ENCODE data around the gene TJP1. TPM values are rescaled to one million over a fixed set of nuclear protein-coding genes. Genes with fewer than 3 reads are reported as not detected.

TJP1 gene
- total and polyA plus RNA-seq, 2 experiments from 2014 or later: 39.2 to 51.2 TPM

- no peaks in the 10 kb centered on the region for H3K9me2 ChIP-seq (ENCODE audit: insufficient read depth)
- H3K27me3 ChIP-seq (replicated peaks; ENCODE audit: insufficient read depth): no peaks in the 10 kb centered on the region
- WGBS, 2 experiments (ENCODE audit: low coverage in 1 of 2, low lambda C conversion rate in 2 of 2, missing lambda C conversion rate in 2 of 2): 40 to 44% methylated on average over 2 of the region's 2 CpGs
- no peak overlapping the region for H3K4me3 ChIP-seq
- DNase-seq: peak; percentile 76
- H3K27ac ChIP-seq: peak overlapping the region; percentile 22
- H3K9ac ChIP-seq: no peak overlapping the region
- no peaks in the 10 kb centered on the region for H3K9me3 ChIP-seq (ENCODE audit: low read depth)
- H3K36me3 ChIP-seq (ENCODE audit: low read depth): no peaks in the 10 kb centered on the region
- H3F3A ChIP-seq (ENCODE audit: insufficient read depth): peaks cover 35% of the 10 kb centered on the region
- H3K4me1 ChIP-seq (ENCODE audit: insufficient read depth): peaks cover 37% of the 10 kb centered on the region
- peaks cover 50% of the 10 kb centered on the region for H4K20me1 ChIP-seq (ENCODE audit: insufficient read depth)
- H3K4me2 ChIP-seq (ENCODE audit: unreplicated experiment): peak overlapping the region; percentile 42
- no peak overlapping the region for H2AFZ ChIP-seq
- in situ Hi-C loops (cut with MboI): no loop called here
- peaks cover 98% of the 10 kb centered on the region for H3K79me2 ChIP-seq (ENCODE audit: insufficient read depth)
- TF ChIP-seq EZH2phosphoT487 (IDR thresholded peaks at IDR 0.05; ENCODE audit: insufficient read depth, low read depth): no peak
Observed at GRCh38 chr15:29812384-29812694, 9.9 kb downstream of the TJP1 start.

- Histone ChIP-seq H3K27ac (peak overlapping the region; percentile 22), H3K4me2 (ENCODE audit: unreplicated experiment) (peak overlapping the region; percentile 42), H3K9me2 (ENCODE audit: insufficient read depth) (no peaks in the 10 kb centered on the region), H3F3A (ENCODE audit: insufficient read depth) (peaks cover 35% of the 10 kb centered on the region), H3K36me3 (ENCODE audit: low read depth) (no peaks in the 10 kb centered on the region), H3K4me1 (ENCODE audit: insufficient read depth) (peaks cover 37% of the 10 kb centered on the region), H2AFZ (no peak overlapping the region), H3K9ac (no peak overlapping the region), H3K27me3 (replicated peaks; ENCODE audit: insufficient read depth) (no peaks in the 10 kb centered on the region), H3K4me3 (no peak overlapping the region), H4K20me1 (ENCODE audit: insufficient read depth) (peaks cover 55% of the 10 kb centered on the region), H3K79me2 (ENCODE audit: insufficient read depth) (peaks cover 98% of the 10 kb centered on the region), H3K9me3 (ENCODE audit: low read depth) (no peaks in the 10 kb centered on the region)
- TF ChIP-seq EZH2phosphoT487 (IDR thresholded peaks at IDR 0.05; ENCODE audit: insufficient read depth, low read depth): no peak
- TF ChIP-seq EZH2 (IDR thresholded peaks at IDR 0.05; ENCODE audit: insufficient read depth, poor library complexity, severe bottlenecking): no peak
- 71 to 81% methylated on average over 2 of the region's 2 CpGs for WGBS, 2 experiments (ENCODE audit: low coverage in 1 of 2, low lambda C conversion rate in 2 of 2, missing lambda C conversion rate in 2 of 2)
- DNase-seq: no peak
- in situ Hi-C loops (cut with MboI): no loop called here
Observed at GRCh38 chr15:29811691-29812383, 10.4 kb downstream of the TJP1 start.

DNA sequence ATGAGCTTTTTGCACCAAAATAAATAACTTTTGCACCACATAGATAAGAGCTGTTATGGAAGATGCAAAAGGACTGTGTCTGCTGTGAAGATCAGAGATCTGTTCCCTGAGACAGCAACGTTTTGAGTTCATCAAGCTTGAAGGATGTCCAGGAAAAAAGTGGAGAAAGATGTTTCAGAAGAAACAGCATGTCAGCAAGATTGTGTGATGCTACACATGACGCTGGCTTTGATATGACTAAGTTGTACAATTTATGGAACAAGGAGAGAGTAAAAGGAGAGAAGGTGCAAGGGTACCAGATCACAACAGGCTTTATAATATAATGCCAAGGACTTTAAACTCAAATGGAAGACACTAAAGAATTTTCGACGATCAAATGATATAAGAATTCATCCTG lies 16.6 kb downstream of the TJP1 start:
- 49 to 55% methylated on average over 4 of the region's 4 CpGs for WGBS, 2 experiments (ENCODE audit: low coverage in 1 of 2, low lambda C conversion rate in 2 of 2, missing lambda C conversion rate in 2 of 2)
- H3K4me3 ChIP-seq: no peak overlapping the region
- no peaks in the 10 kb centered on the region for H3K9me3 ChIP-seq (ENCODE audit: low read depth)
- peaks cover 58% of the 10 kb centered on the region for H4K20me1 ChIP-seq (ENCODE audit: insufficient read depth)
- H3K36me3 ChIP-seq (ENCODE audit: low read depth): no peaks in the 10 kb centered on the region
- H3K79me2 ChIP-seq (ENCODE audit: insufficient read depth): peaks cover 100% of the 10 kb centered on the region
- H3K9ac ChIP-seq: no peak overlapping the region
- H3K4me2 ChIP-seq (ENCODE audit: unreplicated experiment): no peak overlapping the region
- no peak overlapping the region for H3K27ac ChIP-seq
- H3K4me1 ChIP-seq (ENCODE audit: insufficient read depth): peaks cover 21% of the 10 kb centered on the region
- DNase-seq: no peak
- H3K27me3 ChIP-seq (replicated peaks; ENCODE audit: insufficient read depth): no peaks in the 10 kb centered on the region
- TF ChIP-seq EZH2phosphoT487 (IDR thresholded peaks at IDR 0.05; ENCODE audit: insufficient read depth, low read depth) (no peak), EZH2 (IDR thresholded peaks at IDR 0.05; ENCODE audit: insufficient read depth, poor library complexity, severe bottlenecking) (no peak)
- no peak overlapping the region for H2AFZ ChIP-seq
- H3K9me2 ChIP-seq (ENCODE audit: insufficient read depth): no peaks in the 10 kb centered on the region
- H3F3A ChIP-seq (ENCODE audit: insufficient read depth): peaks cover 19% of the 10 kb centered on the region; the same call in 1 of the 2 replicates
- in situ Hi-C loops (cut with MboI): no loop called here

DNA sequence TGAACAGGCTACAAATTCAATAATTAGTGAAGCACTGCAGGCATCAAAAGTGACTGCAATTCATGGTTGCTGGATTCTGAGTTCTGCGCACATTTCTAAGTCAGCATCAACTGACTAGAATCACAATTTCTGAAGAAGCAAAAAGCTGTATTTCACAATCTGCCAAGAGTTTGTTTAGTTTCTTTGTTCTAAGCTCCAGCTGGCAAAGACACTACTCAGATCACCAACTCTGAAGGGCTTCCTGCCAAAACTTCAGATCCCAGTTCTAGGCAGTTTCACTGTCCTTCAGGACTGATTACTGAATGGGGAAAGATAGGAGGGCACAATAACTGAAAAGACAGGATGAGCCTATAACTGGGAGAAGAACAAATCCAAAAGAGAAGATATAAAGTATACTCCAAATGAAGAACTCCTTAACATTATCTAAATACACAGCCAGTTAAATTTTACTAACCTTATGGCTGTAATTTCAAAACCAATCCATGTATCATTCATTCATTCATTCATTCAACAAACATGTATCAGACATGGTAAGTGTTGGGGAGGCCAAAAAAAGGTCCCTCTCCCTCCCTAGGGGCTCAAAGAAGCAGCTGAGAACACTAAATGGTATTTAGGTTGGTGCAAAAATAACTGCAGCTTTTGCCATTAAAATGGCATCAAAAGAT lies 17.1 kb downstream of the TJP1 start:
- peaks cover 100% of the 10 kb centered on the region for H3K79me2 ChIP-seq (ENCODE audit: insufficient read depth)
- TF ChIP-seq EZH2phosphoT487 (IDR thresholded peaks at IDR 0.05; ENCODE audit: insufficient read depth, low read depth) (no peak), EZH2 (IDR thresholded peaks at IDR 0.05; ENCODE audit: insufficient read depth, poor library complexity, severe bottlenecking) (no peak)
- H3K27me3 ChIP-seq (replicated peaks; ENCODE audit: insufficient read depth): no peaks in the 10 kb centered on the region
- peak; percentile 84 for DNase-seq
- in situ Hi-C loops (cut with MboI): no loop called here
- H3K9me3 ChIP-seq (ENCODE audit: low read depth): no peaks in the 10 kb centered on the region
- no peaks in the 10 kb centered on the region for H3K36me3 ChIP-seq (ENCODE audit: low read depth)
- H2AFZ ChIP-seq: no peak overlapping the region
- peaks cover 56% of the 10 kb centered on the region for H4K20me1 ChIP-seq (ENCODE audit: insufficient read depth)
- H3K9ac ChIP-seq: no peak overlapping the region; the same call in 1 of the 2 replicates
- peaks cover 21% of the 10 kb centered on the region for H3K4me1 ChIP-seq (ENCODE audit: insufficient read depth)
- 17 to 23% methylated on average over 1 of the region's 1 CpG for WGBS, 2 experiments (ENCODE audit: low coverage in 1 of 2, low lambda C conversion rate in 2 of 2, missing lambda C conversion rate in 2 of 2)
- H3K9me2 ChIP-seq (ENCODE audit: insufficient read depth): no peaks in the 10 kb centered on the region
- peaks cover 19% of the 10 kb centered on the region; the same call in 1 of the 2 replicates for H3F3A ChIP-seq (ENCODE audit: insufficient read depth)
- peak overlapping the region; percentile 10; the same call in 1 of the 2 replicates for H3K27ac ChIP-seq
- H3K4me3 ChIP-seq: no peak overlapping the region; the same call in 1 of the 2 replicates
- peak overlapping the region; percentile 40 for H3K4me2 ChIP-seq (ENCODE audit: unreplicated experiment)

All from GM23248 (cell line).